Gastrocnemius medialis (tissue), 4 donors: ENCODE measurements around the gene CPB1.

Source experiments
- POLR2A ChIP-seq, 2 donors: fragments of 450-650 bp; IDR thresholded peaks; one replicate each; pipeline ENCODE4 v1.6.1; 2017; ENCODE audit warnings: antibody characterized with exemption in 2 of 2, mild to moderate bottlenecking in 2 of 2, moderate library complexity in 2 of 2
- TF ChIP-seq, protein P1 (sequence below), 5 experiments: fragments of 450-650 bp in 3 of 5; fragments of 200-600 bp in 2 of 5; sonication (generic) in 2 of 5; IDR thresholded peaks in 4 of 5; conservative IDR thresholded peaks in 1 of 5; 1 replicate in 4 of 5; 2 replicates in 1 of 5; pipeline ENCODE4 v1.5.1; 2016 to 2019; ENCODE audit warnings: antibody characterized with exemption in 5 of 5, mild to moderate bottlenecking in 3 of 5, moderate library complexity in 3 of 5

DNA sequence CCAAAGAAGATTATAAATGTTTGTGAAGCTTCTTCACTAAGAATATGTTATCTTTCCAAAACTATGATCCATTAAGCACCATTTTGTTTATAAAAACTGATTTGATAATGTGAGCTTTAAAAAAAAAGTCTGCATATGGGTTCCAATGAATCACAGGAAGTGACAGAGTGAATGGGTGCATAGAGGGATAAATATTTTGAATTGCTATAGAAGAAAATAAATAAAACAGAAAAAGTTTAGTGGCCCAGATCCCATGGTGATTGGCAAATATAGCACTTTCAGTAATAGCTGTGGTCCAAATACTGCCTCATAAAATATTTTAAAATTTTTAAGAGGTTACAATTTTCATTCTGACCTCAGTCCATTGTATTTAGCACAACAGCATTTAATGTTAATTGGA lies 56.6 kb downstream of the CPB1 start:
- TF ChIP-seq, protein P1, sequence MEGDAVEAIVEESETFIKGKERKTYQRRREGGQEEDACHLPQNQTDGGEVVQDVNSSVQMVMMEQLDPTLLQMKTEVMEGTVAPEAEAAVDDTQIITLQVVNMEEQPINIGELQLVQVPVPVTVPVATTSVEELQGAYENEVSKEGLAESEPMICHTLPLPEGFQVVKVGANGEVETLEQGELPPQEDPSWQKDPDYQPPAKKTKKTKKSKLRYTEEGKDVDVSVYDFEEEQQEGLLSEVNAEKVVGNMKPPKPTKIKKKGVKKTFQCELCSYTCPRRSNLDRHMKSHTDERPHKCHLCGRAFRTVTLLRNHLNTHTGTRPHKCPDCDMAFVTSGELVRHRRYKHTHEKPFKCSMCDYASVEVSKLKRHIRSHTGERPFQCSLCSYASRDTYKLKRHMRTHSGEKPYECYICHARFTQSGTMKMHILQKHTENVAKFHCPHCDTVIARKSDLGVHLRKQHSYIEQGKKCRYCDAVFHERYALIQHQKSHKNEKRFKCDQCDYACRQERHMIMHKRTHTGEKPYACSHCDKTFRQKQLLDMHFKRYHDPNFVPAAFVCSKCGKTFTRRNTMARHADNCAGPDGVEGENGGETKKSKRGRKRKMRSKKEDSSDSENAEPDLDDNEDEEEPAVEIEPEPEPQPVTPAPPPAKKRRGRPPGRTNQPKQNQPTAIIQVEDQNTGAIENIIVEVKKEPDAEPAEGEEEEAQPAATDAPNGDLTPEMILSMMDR (IDR thresholded peaks at IDR 0.05 in 4 of 5, conservative IDR thresholded peaks at IDR 0.05 in 1 of 5) = no peak
- no peak for TF ChIP-seq POLR2A (IDR thresholded peaks at IDR 0.05)
